CD4-positive, alpha-beta T cell treated with Interleukin-1 beta for 1 hour (primary cell): Measurements from ENCODE around the gene SLC9A1.

Source experiments
- DNase-seq, 2 donors: peaks; one replicate each; pipeline ENCODE4 v3.0.0-alpha.2; 2020 to 2022

The SLC9A1 gene

GRCh38 chr1:27060891-27061290 lies 94.0 kb downstream of the SLC9A1 start:
- no peak for DNase-seq

DNA sequence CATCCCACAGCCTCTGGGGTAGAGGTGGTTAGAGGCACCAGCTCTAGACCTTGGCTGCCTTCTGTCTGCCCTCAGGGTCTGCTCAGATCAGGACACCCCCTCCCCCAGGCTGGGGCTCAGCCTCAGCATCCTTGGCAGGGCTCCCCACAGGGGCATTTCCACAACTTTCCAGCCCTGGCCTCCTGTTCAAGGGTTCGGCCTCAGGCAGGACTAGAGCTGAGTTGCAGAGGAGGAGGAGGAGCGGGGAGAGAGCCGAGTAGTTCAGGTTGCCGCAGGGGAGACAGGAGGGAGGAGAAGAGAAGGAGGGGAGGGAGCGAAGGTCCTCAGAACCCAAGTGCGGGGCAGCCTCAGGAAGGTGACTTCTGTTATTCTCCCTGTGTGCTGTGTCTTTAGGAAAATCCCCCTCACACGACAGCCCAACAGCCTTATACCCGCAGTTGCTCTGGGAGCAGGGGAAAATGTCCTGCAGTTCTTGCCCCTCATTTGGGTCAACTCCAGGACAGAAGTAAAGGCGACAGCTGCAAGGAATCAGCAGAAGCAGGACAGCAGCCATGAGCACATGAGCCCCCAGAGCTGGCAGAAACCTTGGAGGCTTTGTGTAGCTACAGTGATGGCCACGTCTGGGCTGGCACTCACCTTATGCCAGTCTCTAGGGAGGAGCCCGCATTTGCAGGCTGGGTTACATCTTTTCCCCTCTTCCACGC lies 95.8 kb downstream of the SLC9A1 start:
- no peak for DNase-seq

DNA sequence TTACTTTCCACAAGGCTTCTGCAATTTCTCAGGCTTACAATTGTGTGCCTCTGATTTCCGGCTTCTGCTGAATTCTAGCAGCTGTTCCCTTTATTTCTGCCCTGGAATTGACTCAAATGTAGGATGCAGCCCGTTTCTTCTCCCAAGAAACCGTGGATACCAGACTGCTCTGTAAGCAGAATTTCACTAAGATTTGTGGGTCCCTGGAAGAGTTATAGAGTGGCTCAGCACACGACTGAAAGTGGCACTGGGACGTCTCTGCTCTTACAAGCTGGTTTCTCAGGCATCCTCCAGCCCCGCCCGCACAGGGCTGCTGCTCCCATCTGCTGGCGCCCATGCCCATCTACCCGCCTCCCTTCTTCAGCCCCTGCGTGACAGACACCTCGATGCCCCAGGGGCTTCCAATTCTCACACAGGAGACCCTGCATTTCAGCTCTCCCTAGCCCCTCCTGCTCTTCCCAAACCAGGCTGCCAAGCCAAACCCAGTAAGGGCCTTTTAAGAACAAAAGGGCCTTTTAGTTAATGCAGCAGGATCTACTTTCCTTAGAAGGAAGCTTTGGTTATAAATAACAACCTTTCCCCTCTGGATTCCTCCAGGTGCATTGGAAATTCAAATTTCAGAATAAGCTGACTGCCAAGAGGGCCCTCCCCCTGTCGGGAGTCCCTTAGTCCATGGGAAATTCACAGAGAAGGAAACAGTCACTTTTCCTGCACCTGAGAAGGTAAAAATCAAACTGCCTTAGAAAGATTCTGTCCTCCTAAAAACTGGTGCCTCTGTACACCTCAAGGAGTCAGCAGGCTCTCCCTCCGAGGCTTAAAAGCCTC lies 96.9 kb downstream of the SLC9A1 start:
- no peak for DNase-seq

- no peak for DNase-seq
Measured at GRCh38 chr1:27057389-27057788, 97.5 kb downstream of the SLC9A1 start.

- DNase-seq: no peak
Measured at GRCh38 chr1:27053977-27054753, 100.8 kb downstream of the SLC9A1 start.

DNA sequence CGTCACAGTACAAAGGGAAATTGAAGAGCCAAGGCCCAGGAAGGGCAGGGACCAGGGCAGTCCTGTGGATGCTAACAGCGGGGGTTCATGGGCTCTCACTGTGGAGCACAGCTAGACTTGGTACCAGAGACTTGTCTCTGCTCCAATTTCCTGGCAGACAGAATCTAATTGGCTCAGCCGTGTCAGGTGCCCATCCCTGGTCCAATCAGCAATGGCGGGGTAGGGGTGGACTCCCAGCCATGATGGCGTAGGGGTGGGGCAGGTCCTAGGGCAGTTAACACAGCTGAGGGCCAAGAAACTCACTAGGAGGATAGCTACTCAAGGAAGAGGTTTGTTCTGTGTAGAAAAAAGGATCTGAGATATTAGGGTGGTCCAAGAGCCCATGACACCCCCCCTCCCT lies 102.4 kb downstream of the SLC9A1 start:
- DNase-seq: no peak

DNA sequence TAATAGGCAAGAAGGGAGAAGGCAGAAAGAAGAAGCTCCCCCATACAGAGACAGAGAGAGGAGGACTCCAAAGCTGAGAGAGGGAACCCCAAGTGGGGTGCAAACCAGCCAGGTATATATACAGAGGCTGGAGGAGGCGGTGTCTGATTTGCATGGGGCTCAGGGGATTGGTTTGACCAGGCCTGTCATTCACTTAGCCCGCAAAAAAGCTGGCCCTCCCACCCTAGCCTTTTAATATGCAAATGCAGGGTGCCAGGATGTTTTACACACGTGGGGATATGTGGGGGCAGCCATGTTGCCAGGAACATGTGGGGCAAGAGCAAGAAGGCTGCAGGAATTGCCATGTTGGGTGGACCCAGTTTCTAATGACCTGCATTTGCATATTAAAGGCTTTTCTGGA lies 105.3 kb downstream of the SLC9A1 start:
- no peak for DNase-seq

DNA sequence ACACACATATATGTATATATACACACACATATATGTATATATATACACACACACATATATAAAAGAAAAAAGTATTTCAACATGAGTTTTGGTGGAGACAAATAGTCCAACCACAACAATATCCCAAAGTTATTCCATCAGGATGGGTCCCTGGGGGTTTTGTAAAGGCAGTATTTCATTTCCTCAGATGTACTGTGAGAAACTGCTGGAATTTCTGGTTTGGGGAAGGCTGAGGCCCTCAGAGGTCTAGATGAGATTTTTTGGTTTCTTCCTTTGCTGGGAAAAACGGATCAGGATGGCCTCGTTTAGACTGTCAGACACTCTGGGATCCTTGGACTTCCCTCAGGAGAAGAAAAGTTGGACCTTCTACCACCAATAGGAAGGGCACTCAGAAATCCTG lies 105.8 kb downstream of the SLC9A1 start:
- no peak for DNase-seq
